H1 (cell line): ENCODE measurements around the gene SNRNP200. TPM values are rescaled to one million over a fixed set of nuclear protein-coding genes. Genes with fewer than 3 reads are reported as not detected.

Source experiments
- CTCF ChIA-PET: fragments of 300-600 bp; sonication (Branson Sonifier 250); formaldehyde crosslinking; loops from one replicate; lab custom pipeline; 2021; ENCODE audit not compliant: partially characterized antibody; lab: Charles Lee
- POLR2A ChIA-PET: fragments of 300-600 bp; sonication (Branson Sonifier 250); formaldehyde crosslinking; loops from one replicate; lab custom pipeline; 2021; ENCODE audit warnings: inconsistent platforms; ENCODE audit not compliant: partially characterized antibody; lab: Charles Lee
- DNase-seq, 2 experiments: peaks; one replicate each; pipeline versions ENCODE4 v3.0.0 to v3.0.0-alpha.2; 2010 to 2022; ENCODE audit warnings: low spot score in 2 of 2, low read depth in 1 of 2, mixed read lengths in 1 of 2
- FAIRE-seq: peaks from 2 replicates; lab custom pipeline; 2011; peaks lifted over from hg19 to GRCh38; lab: Jason Lieb, UNC
- H2AFZ ChIP-seq: 2 replicates; pipeline ENCODE4 v1.8.1; 2012; ENCODE audit warnings: low read length, inconsistent platforms
- H2AK5ac ChIP-seq: 2 replicates; pipeline ENCODE4 v1.6.1; 2013; ENCODE audit warnings: low read depth, low read length
- H2BK120ac ChIP-seq: replicated peaks from 2 replicates; pipeline ENCODE3; 2013; ENCODE audit warnings: low read depth, low read length, inconsistent platforms
- H2BK12ac ChIP-seq: 2 replicates; pipeline ENCODE4 v1.6.1; 2013; ENCODE audit warnings: low read depth, low read length
- H2BK15ac ChIP-seq: 2 replicates; pipeline ENCODE4 v1.6.1; 2013; ENCODE audit warnings: low read length
- H2BK20ac ChIP-seq: 2 replicates; pipeline ENCODE4 v1.6.1; 2013; ENCODE audit warnings: low read length
- H2BK5ac ChIP-seq: 2 replicates; pipeline ENCODE4 v1.6.1; 2013; ENCODE audit warnings: low read depth, low read length
- H3K14ac ChIP-seq: 2 replicates; pipeline ENCODE4 v1.6.1; 2013; ENCODE audit warnings: inconsistent platforms; ENCODE audit not compliant: insufficient read length
- H3K18ac ChIP-seq: 2 replicates; pipeline ENCODE4 v1.6.1; 2013; ENCODE audit warnings: low read length; ENCODE audit errors: extremely low read depth
- H3K23ac ChIP-seq: 2 replicates; pipeline ENCODE4 v1.6.1; 2013; ENCODE audit warnings: inconsistent platforms; ENCODE audit not compliant: insufficient read length
- H3K23me2 ChIP-seq: 2 replicates; pipeline ENCODE4 v1.6.1; 2013; ENCODE audit warnings: low read depth, low read length
- H3K27ac ChIP-seq: 2 replicates; pipeline ENCODE4 v1.6.1; 2011; ENCODE audit warnings: low read depth, low read length, inconsistent platforms
- H3K27me3 ChIP-seq, 4 experiments: replicated peaks in 1 of 4; 1 replicate in 1 of 4; 2 replicates in 3 of 4; pipeline versions ENCODE4 v1.6.1 to v1.8.1; 2011 to 2013; ENCODE audit warnings: low read length in 3 of 4, mild to moderate bottlenecking in 3 of 4, inconsistent platforms in 2 of 4, mixed read lengths in 2 of 4, moderate library complexity in 1 of 4; ENCODE audit not compliant: control insufficient read depth in 3 of 4, insufficient read depth in 3 of 4; ENCODE audit errors: extremely low read depth in 1 of 4
- H3K36me3 ChIP-seq, 4 experiments: 2 replicates each; pipeline versions ENCODE4 v1.6.1 to v1.8.1; 2011 to 2013; ENCODE audit warnings: mild to moderate bottlenecking in 4 of 4, low read length in 3 of 4, moderate library complexity in 2 of 4, control low read depth in 1 of 4, inconsistent platforms in 1 of 4; ENCODE audit not compliant: insufficient read depth in 4 of 4, control insufficient read depth in 2 of 4
- H3K4ac ChIP-seq: replicated peaks from 2 replicates; pipeline ENCODE3; 2013; ENCODE audit warnings: low read length, low read depth, mixed read lengths, inconsistent platforms; ENCODE audit not compliant: insufficient read length
- H3K4me1 ChIP-seq, 4 experiments: replicated peaks in 1 of 4; 1 replicate in 1 of 4; 2 replicates in 3 of 4; pipeline versions ENCODE4 v1.6.1 to v1.8.1; 2011 to 2013; ENCODE audit warnings: low read length in 3 of 4, inconsistent platforms in 2 of 4, mixed read lengths in 1 of 4; ENCODE audit not compliant: insufficient read depth in 4 of 4, control insufficient read depth in 3 of 4
- H3K4me2 ChIP-seq, 2 experiments: 2 replicates each; pipeline versions ENCODE4 v1.6.1 to v1.8.1; 2011 to 2013; ENCODE audit warnings: low read depth in 2 of 2, low read length in 2 of 2, control low read depth in 1 of 2, inconsistent platforms in 1 of 2, mild to moderate bottlenecking in 1 of 2; ENCODE audit not compliant: insufficient read depth in 1 of 2
- H3K4me3 ChIP-seq, 4 experiments: fragments of 200-600, 300-600 bp in 1 of 4; sonication (generic), shearing (Covaris generic), sonication (Bioruptor Twin) in 1 of 4; 2 replicates each; pipeline versions ENCODE4 v1.5.1 to v1.8.1; 2011 to 2016; ENCODE audit warnings: low read length in 4 of 4, low read depth in 3 of 4, control low read depth in 2 of 4, inconsistent platforms in 2 of 4, mild to moderate bottlenecking in 2 of 4, mixed read lengths in 1 of 4, moderate library complexity in 1 of 4; ENCODE audit not compliant: insufficient read depth in 2 of 4; ENCODE audit errors: extremely low read depth in 1 of 4
- H3K56ac ChIP-seq: replicated peaks from 2 replicates; pipeline ENCODE3; 2013; ENCODE audit warnings: low read depth, mild to moderate bottlenecking, mixed read lengths, low read length, inconsistent platforms; ENCODE audit not compliant: insufficient read length
- H3K79me1 ChIP-seq: 2 replicates; pipeline ENCODE4 v1.6.1; 2013; ENCODE audit warnings: low read depth, low read length, control low read depth
- H3K79me2 ChIP-seq, 2 experiments: 2 replicates each; pipeline versions ENCODE4 v1.6.1 to v1.8.1; 2012 to 2013; ENCODE audit warnings: low read length in 2 of 2, mild to moderate bottlenecking in 2 of 2, inconsistent platforms in 1 of 2; ENCODE audit not compliant: insufficient read depth in 2 of 2, control insufficient read depth in 1 of 2
- H3K9ac ChIP-seq, 4 experiments: replicated peaks in 1 of 4; 1 replicate in 1 of 4; 2 replicates in 3 of 4; pipeline versions ENCODE4 v1.6.1 to v1.8.1; 2011 to 2013; ENCODE audit warnings: low read depth in 3 of 4, low read length in 3 of 4, control low read depth in 2 of 4, mild to moderate bottlenecking in 2 of 4, moderate library complexity in 2 of 4, inconsistent platforms in 1 of 4; ENCODE audit errors: extremely low read depth in 1 of 4
- H3K9me3 ChIP-seq, 2 experiments: 2 replicates each; pipeline versions ENCODE4 v1.6.1 to v1.8.1; 2012 to 2013; ENCODE audit warnings: mild to moderate bottlenecking in 2 of 2, moderate library complexity in 2 of 2, control low read depth in 1 of 2, inconsistent platforms in 1 of 2, low read depth in 1 of 2, low read length in 1 of 2, mixed read lengths in 1 of 2; ENCODE audit not compliant: insufficient read depth in 2 of 2
- H4K20me1 ChIP-seq, 2 experiments: replicated peaks in 1 of 2; 2 replicates each; pipeline versions ENCODE3 to v1.8.1; 2011 to 2013; ENCODE audit warnings: inconsistent platforms in 2 of 2, low read length in 2 of 2, mild to moderate bottlenecking in 1 of 2; ENCODE audit not compliant: insufficient read depth in 2 of 2, control insufficient read depth in 1 of 2
- H4K5ac ChIP-seq: 2 replicates; pipeline ENCODE4 v1.6.1; 2013; ENCODE audit warnings: low read length, low read depth, mixed read lengths, inconsistent platforms; ENCODE audit not compliant: insufficient read length
- H4K8ac ChIP-seq: 2 replicates; pipeline ENCODE4 v1.8.0; 2013; ENCODE audit warnings: mild to moderate bottlenecking, moderate library complexity, low read length, inconsistent platforms; ENCODE audit not compliant: insufficient read depth; ENCODE audit errors: extremely low read depth
- H4K91ac ChIP-seq: replicated peaks from 2 replicates; pipeline ENCODE3; 2013; ENCODE audit warnings: low read length, mixed read lengths, inconsistent platforms; ENCODE audit not compliant: insufficient read length
- CEBPB ChIP-seq: IDR thresholded peaks from 2 replicates; pipeline ENCODE4 v1.6.1; 2012; ENCODE audit warnings: low read depth, low read length
- CHD1 ChIP-seq: IDR thresholded peaks from 2 replicates; pipeline ENCODE4 v1.6.1; 2012; ENCODE audit warnings: low read depth, low read length, improper control_type of control experiment
- EGR1 ChIP-seq: IDR thresholded peaks from 2 replicates; pipeline ENCODE4 v1.6.1; 2011; ENCODE audit warnings: low read depth, low read length, borderline replicate concordance
- FOSL1 ChIP-seq: IDR thresholded peaks from 2 replicates; pipeline ENCODE4 v1.6.1; 2011; ENCODE audit warnings: mild to moderate bottlenecking, low read depth, low read length, moderate library complexity; ENCODE audit not compliant: insufficient read depth
- PHF8 ChIP-seq: fragments of 200-600 bp; sonication (generic); conservative IDR thresholded peaks from 2 replicates; pipeline ENCODE4 v1.7.1; 2012; ENCODE audit warnings: low read depth, mild to moderate bottlenecking, inconsistent platforms, low read length, moderate library complexity
- SUZ12 ChIP-seq: fragments of 200-600 bp; sonication (generic); IDR thresholded peaks from 2 replicates; pipeline ENCODE4 v1.6.1; 2012; ENCODE audit warnings: mild to moderate bottlenecking, inconsistent platforms, low read length, moderate library complexity, mixed read lengths
- WGBS, 2 experiments: shearing (Covaris generic) in 1 of 2; methylation state at CpG; one replicate each; pipeline versions ENCODE4 v1.1.6 to v1.1.7; 2013 to 2015; ENCODE audit warnings: low lambda C conversion rate in 2 of 2, mixed read lengths in 2 of 2, inconsistent platforms in 1 of 2, low coverage in 1 of 2, missing lambda C conversion rate in 1 of 2; ENCODE audit not compliant: insufficient replicate concordance in 2 of 2, insufficient coverage in 1 of 2, insufficient read length in 1 of 2; ENCODE audit errors: extremely low coverage in 1 of 2, missing lambda C conversion rate in 1 of 2; 5-methylcytosine and 5-hydroxymethylcytosine counted together
- polyA plus RNA-seq, 7 experiments: library from polyadenylated mRNA; depleted of rRNA in 3 of 7; stranded (reverse) in 5 of 7; unstranded in 2 of 7; fragments of >200 nt in 5 of 7; fragments of 200-250 nt in 2 of 7; gene quantifications; 1 replicate in 5 of 7; 2 replicates in 1 of 7; 4 replicates in 1 of 7; pipeline versions ENCODE4 v1.2.1 to v1.2.3, GENCODE V29; 2011 to 2013; ENCODE audit warnings: missing spikeins in 2 of 7, mixed read lengths in 2 of 7
- total RNA-seq: library from RNA; stranded (reverse); fragmentation: NEBNext Ultra II Directional; extraction: Animal tissue kit (Norgen Biotek cat#: 25700); gene quantifications from 2 replicates; pipeline ENCODE4 v1.2.1, GENCODE V29; 2021
- TF ChIP-seq, protein P1 (sequence below): IDR thresholded peaks from 2 replicates; pipeline ENCODE4 v1.6.1; 2012; ENCODE audit warnings: low read length, inconsistent platforms
- TF ChIP-seq, protein P2 (sequence below): IDR thresholded peaks from 2 replicates; pipeline ENCODE4 v1.6.1; 2012; ENCODE audit warnings: inconsistent platforms

The SNRNP200 gene
- total and polyA plus RNA-seq, 2 of the 8 experiments (the other 6 are each of a cell fraction or from before 2014, with no cell fraction given): 190 to 289 TPM

DNA sequence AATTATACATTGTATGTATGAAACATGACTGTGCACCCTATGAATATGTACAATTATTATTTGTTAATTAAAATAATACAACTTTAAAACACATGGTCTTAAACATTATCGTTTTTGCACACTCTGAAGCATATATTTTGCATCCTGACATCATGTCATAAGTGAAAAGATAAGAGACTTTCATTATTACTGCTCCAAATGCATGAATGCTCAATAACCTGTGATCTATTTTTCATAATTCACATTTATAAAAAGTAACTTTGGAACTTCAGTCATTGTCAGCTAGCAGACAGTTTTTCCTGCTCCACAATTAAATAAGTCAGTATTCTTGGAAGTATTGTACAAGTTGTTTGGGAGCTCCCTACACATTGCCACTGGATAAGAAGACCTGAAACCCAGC, 18.5 kb upstream of the SNRNP200 start:
- Histone ChIP-seq H3K27me3 (peaks cover 3 to 46% (median 33%) of the 10 kb centered on the region in 4 experiments), H4K20me1 (no peaks in the 10 kb centered on the region), H2BK12ac (no peak overlapping the region), H3K23me2 (peaks cover 19% of the 10 kb centered on the region; the same call in 1 of the 2 replicates), H3K23ac (no peak overlapping the region), H3K4ac (no peak overlapping the region), H3K9me3 (no peaks in the 10 kb centered on the region), H3K9ac (no peak overlapping the region), H3K79me2 (no peaks in the 10 kb centered on the region), H2BK5ac (no peak overlapping the region), H2BK120ac (no peak overlapping the region), H4K5ac (no peak overlapping the region), H2AFZ (no peak overlapping the region), H2BK15ac (no peak overlapping the region), H3K4me2 (no peak overlapping the region; a peak in 1 of 4 replicates), H3K36me3 (peaks cover 0 to 4% (median 2%) of the 10 kb centered on the region in 4 experiments; a peak in 3 of 8 replicates), H3K4me3 (no peak overlapping the region), H3K79me1 (peaks cover 2% of the 10 kb centered on the region; the same call in 1 of the 2 replicates), H4K91ac (no peak overlapping the region), H3K14ac (no peak overlapping the region), H2AK5ac (no peak overlapping the region), H3K56ac (no peak overlapping the region), H3K27ac (no peak overlapping the region), H3K4me1 (peaks cover 3 to 9% (median 3%) of the 10 kb centered on the region in 4 experiments; a peak in 6 of 7 replicates), H2BK20ac (no peak overlapping the region), H4K8ac (no peak overlapping the region), H3K18ac (no peak overlapping the region)
- ChIA-PET POLR2A (interaction anchor here (0.6 to 1.0 kb wide), 2 partner anchors 20 to 59 kb away, joined by 3 read pairs; no protein-coding TSS in a partner anchor), CTCF (interaction anchor here (1.4 kb wide), 1 partner anchor 301 kb away, joined by 4 read pairs; no protein-coding TSS in a partner anchor)
- 90% methylated on average over 1 of the region's 1 CpG; no CpG with 5 or more reads in 1 of the 2 experiments for WGBS, 2 experiments
- TF ChIP-seq EGR1 (no peak), PHF8 (no peak), FOSL1 (no peak), CEBPB (no peak), CHD1 (no peak), SUZ12 (no peak)
- TF ChIP-seq, protein P1, sequence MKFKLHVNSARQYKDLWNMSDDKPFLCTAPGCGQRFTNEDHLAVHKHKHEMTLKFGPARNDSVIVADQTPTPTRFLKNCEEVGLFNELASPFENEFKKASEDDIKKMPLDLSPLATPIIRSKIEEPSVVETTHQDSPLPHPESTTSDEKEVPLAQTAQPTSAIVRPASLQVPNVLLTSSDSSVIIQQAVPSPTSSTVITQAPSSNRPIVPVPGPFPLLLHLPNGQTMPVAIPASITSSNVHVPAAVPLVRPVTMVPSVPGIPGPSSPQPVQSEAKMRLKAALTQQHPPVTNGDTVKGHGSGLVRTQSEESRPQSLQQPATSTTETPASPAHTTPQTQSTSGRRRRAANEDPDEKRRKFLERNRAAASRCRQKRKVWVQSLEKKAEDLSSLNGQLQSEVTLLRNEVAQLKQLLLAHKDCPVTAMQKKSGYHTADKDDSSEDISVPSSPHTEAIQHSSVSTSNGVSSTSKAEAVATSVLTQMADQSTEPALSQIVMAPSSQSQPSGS: no peak
- TF ChIP-seq, protein P2, sequence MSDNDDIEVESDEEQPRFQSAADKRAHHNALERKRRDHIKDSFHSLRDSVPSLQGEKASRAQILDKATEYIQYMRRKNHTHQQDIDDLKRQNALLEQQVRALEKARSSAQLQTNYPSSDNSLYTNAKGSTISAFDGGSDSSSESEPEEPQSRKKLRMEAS: no peak
- DNase-seq (no peak), FAIRE-seq (no peak)
